G401.6 (cell line): ENCODE data around the gene CHPF2.

Experiments
- FAIRE-seq: peaks from 2 replicates; lab custom pipeline; 2012; peaks lifted over from hg19 to GRCh38; lab: Jason Lieb, UNC

CHPF2 gene

DNA sequence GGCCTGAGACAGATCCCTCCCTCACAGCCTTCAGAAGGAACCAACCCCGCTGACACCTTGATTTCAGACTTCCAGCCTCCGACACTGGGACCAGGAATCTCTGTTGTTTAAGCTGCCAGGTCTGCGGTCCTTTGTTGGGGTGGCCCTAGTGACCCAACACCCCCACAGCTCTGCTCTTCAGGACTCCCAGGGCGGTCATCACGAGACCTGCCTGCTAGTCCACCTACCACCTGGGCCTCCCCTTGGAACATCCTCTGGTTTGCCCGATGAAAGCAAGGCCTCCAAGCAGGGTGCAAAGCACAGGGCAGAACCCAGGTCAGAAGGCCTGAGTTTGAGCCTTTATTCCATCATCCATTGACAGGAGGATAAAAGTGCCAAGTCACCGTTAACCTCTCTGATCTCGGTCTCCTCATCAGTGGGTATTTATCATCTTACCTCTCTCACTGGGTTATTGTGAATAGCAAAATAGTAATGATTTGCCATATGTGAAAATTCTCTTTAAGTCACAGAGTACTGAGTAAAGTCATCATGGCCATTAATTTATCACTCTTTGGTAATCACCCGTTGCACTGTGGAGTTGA lies 33.2 kb downstream of the CHPF2 start:
- no peak for FAIRE-seq

DNA sequence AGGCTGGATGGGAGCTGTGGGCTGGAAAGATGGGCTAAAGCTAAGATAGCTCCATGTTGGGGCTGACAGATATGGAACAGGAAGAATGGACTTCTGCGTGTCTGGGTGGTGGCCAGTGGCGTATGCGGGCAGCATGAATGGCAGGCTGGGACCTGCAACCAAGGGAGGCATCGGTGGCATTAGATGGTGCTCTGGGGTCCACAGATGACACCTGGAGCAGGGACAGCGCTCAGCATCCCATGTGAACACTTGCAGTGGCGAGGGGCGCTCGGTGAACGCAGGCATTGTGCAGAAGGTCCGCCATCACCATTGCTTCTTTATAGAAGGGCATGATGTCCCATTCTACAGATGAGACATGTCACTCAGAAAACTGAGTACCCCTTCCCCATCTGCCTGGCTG lies 37.2 kb downstream of the CHPF2 start:
- FAIRE-seq: no peak

DNA sequence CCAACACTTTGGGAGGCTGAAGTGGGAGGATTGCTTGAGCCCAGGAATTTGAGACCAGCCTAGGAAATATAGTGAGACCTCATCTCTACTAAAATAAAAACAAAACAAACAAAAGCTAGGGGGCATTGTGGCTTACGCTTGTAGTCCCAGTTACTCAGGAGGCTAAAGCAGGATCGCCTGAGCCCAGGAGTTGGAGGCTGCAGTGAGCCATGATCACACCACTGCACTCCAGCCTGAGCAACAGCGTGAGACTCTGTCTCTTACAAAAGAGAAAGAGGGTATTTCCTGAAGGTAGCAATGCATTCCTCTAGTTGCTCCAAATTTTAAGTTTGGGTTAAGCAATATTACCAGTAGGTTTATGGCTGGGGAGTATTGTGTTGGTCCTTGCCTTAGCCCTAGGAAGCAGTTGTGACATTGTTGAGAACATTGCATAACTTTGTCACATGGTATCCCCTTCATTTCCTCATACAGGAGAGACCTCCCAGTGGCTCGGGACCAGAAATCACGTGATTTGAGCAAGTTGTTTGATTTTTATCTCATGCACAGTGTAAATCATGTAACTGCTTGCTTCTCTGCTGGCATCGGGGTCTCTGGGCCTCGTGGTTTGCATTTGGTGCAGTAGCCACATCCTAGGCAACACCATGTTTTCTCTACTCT lies 39.5 kb downstream of the CHPF2 start:
- no peak for FAIRE-seq

DNA sequence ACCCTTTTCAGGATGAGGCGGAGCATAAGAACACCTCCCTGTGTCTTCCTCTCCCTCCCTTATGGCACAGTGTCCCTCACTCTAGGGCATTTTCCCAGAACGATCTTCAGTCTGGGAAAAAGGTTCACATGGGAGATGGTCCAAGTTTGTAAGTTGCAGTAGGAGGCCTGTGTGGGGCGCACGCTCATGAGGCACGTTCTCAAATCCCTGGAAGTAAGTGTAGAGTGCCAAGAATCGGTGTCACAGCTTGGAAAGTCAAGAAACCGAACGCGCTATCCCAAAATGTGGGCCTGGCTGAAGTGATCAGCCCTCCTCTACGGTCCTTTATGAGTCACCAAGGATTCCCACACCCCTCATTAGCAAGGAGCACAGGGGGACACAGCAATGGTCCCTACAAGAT lies 40.1 kb downstream of the CHPF2 start:
- FAIRE-seq: no peak

DNA sequence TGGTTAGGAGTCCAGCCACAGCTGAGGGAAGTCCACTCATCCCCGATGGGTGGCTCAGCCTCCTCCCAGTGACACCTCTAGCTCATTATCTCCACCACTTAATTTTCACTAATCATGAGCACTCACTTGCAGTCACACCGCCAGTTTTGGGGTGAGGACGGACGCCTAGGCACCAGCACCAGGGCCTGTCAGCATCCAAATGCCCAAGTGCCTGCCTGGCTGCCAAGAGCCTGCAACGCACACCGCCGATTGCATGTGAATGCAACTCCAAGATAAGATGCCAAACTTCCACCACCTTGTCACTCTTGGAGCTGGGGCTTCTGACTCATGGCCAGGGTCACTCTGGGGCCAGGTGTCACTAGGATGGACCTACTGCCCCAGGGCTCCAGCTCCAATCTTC lies 40.6 kb downstream of the CHPF2 start:
- FAIRE-seq: no peak

DNA sequence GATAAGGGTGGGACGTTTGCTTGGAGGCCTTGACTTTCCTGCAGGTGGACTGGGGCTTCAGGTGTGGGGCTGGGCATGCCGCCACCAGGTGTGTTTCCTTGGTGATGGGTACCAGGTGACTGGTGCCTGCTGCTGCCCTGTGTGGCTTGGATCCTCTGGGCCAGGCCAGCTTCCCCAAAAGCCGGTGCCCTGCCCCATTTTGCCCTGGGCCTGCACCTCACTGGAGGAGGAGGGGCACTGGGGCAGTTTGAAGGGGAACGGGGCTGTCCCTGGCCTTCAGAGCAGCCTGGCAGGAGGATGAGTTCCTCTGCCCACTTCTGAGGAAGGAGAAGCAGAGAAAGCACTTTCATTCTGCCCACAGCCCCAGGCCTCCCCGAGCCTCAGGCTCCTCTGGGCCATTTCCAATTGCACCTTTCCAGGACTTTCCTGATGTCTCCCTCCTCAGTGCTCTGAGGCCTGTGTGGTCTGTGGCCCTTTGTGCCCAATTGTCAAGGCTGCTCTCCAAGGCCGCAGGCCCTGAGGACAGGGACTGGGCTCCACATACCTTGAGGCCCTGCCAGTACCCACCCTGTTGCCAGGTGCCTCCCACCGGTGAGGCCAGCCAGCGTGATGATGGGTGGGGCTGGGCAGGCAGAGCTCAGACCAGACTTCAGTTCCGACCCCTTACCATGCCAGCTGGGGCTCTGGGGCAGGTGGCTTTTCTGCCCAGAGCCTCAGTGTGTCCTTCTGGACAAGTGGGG lies 41.5 kb downstream of the CHPF2 start:
- FAIRE-seq: no peak

DNA sequence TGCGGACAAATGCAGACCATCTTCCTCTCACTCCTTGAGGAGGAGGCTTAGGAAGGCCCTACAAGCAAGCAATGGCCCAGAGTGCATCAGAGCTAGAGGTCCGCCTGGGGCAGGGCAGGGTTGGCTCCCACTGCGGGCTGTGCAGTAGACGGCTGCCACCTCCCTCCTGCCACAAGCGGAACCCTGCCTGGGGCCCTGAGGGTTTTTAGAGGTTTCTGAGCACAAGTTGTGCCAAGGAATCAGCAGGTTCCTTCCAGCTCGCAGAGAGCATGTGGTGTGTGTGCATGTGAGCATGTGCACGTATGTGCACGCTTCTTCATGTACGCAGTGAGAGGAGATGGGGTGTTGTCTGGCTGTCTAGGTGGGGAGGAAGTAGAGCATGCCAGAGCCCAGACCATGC lies 42.1 kb downstream of the CHPF2 start:
- no peak for FAIRE-seq

DNA sequence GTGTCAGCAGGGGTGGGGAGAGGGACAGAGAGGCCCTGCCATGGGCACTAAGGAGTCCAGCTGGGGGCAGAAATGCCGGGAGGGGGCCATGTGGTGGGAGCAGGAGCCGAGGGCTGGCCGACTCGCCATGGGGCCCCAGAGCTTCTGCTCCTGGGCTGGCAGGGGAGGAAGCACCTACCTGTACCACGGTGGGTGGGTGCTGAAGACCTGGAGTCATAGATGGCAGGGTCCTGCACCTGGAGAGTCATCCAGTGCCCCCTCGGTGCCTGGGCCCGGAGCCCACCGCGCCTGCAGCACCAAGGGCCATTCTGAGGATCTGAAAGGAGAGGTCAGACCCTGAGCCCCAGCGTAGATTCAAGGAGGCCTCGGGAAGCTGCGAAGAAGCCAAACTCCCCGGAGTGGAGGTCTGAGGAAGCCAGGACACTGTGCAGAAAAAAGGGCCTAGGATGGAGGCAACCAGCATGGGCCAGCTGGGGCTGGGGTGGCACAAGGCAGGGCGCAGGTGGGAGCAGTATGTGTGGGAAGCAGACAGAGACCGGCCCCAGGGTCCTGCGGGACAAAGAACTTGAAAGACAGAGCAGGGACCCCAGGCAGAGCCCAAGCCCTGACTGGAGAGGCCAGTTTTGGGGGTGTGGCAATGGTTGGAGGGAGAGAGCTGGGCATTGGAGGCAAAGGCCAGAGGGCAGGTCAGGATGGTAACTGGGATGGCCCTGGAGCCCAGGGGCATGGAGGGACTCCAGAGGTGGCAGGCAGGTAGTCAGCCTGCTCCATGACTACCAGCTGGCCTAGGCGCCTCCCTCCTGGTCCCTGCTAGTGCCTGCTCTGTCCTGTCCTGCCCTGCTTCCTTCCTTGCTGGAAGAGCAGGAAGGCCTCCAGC lies 42.9 kb downstream of the CHPF2 start:
- FAIRE-seq: no peak

DNA sequence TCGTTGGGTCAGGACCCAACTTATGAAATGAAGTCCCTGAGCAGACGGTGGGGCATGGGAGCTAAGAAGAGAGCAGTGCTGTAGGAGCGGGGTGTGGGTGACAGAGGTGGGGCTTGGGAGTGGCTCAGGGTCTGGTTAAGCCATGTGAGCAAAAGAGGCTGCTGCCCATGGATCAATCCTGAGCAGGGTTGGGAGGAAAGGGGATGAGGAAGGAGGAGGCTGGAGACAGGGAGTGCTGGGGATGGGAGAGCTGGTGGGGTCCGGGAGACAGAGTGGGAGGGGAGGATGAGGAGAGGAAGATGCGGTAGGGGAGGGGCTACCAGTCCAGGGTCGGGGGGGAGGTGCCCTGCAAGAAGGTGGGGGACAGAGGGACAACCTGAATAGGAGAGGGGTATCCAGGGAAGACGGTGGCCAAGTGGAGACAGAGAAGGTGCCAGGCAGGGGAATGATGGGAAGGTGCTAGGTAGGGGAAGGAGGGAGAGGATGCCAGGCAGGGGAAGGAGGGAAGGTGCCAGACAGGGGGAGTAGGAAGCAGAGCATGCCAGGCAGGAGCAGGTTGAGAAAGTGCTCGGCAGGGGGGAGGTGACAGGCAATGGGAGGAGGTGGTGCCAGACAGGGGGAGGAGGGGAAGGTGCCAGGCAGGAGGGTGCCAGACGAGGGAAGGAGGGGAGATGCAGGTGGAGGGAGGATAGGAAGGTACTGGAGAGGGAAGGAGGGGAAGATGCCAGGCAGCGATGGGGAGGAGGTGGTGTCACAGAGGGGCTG lies 43.7 kb downstream of the CHPF2 start:
- no peak for FAIRE-seq

DNA sequence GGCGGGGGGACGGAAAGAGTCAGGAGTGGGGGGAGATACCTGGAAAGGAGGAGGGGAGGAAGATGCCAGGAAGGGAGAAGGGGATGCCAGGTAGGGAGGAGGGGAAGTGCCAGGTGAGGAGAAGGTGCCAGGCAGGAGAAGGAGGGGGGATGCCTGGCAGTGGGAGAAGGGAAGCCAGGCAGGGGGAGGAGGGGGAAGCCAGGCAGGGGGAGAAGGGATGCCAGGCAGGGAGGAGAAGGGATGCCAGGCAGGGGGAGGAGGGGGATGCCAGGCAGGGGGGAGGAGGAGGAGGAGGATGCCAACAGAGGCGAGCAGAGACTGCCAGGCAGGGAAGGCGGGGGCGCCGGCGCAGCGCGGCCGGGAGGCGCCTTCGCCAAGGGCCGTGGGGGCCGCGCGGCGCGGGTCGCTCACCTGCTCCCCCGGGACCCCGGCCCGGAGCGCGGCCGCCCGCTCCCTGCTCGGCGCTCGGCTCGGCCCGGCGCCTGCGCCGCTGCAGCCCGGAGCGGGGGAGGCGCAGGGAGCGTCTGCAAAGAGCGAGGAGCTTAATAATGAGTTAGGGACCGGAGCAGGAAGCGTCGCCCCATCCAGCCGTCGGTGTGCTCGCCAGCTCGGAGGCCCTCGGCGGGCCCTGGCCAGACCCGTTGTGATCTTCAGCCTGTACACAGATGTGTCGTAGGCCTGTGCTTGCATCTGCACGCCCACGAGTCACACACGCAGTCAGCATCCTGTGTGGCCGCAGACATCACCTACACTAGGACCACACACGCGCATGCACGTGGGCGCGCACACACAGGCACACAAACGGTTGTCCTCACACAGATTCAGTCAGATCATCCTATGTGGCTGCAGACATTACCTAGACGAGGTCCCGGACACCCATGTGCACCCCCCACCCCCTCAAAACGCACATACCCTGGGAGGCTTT lies 44.6 kb downstream of the CHPF2 start:
- FAIRE-seq: no peak

DNA sequence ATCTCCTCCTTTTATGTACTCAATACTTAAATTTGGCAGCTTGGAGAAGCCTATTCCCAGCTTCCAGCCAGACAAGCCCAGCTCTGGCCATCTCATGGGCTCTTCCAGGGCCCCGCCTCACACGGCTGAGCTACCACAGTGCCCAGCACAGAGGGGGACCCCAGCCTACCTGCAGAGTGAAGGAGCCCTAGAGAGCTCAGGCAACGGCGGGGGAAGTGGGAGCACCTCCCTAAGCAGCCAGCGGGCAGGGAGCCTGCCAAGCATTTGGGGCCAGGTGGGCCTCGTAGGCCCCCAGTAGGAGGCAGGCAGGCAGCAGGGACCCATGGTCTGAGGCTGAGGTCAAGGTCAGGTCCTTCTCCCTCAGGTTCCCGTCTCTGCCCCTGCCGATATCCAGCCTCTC lies 45.3 kb downstream of the CHPF2 start:
- FAIRE-seq: no peak

DNA sequence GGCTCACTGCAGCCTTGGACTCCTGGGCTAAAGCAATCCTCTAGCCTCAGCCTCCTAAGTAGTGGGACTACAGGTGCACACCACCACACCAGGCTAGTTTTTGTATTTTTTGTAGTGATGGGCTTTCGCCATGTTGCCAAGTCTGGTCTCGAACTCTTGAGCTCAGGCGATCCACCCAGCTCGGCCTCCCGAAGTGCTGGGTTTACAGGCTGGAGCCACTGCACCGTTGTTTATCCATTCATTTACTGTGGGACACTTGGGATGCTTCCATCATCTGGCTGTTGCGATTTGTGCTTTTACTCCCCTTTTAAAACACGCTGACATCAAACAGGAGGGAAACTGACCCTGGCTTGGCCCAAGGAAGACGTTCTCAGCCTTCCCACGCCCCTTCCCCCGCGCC lies 46.7 kb downstream of the CHPF2 start:
- no peak for FAIRE-seq

DNA sequence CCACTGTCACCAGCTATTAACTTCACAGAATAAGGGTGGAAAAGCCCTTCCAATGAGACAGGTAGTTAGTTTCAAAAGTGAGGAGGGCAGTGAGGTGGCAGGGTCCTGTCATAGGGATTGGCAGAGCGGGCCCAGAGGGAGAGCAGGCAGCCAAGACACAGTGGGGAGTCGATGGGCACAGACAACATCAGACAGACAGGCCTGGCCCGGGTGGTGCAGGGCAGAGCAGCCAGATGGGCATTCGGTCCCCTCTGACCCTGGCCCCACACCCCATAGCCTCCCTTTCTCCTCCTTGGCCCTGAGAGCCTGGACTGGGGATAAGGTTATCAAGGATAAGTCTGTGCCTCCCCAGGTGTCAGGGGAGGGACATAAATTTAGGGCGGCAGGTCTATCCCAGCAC lies 47.6 kb downstream of the CHPF2 start:
- no peak for FAIRE-seq

DNA sequence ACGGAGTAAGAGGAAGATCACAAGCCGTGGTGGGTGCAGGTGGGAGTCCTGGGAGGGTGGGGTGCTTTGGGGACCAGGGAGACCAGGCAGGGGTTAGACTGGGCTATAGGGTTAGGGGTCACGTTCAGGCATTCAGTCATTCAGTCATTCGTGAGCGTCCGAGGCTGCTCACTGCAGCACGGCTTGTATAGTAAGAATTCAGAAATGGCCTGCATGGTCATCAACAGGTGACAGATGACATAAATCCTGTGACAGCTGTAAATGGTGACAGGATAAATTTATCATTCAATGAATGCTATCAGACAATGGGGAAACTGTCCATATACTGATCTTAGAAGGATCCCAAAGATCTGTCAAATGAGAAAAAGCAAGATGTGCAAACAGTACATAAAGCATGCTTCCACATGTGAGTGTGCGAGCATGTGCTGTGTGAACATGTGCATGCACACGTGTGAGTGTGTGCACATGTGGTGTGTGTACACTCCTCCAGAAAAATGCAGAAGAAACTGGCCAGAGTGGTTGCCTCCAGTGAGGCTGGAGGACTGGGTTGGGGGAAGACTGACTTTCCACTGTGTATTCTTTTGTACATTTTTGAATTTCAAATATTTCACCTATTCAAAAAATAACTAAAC lies 48.2 kb downstream of the CHPF2 start:
- no peak for FAIRE-seq

DNA sequence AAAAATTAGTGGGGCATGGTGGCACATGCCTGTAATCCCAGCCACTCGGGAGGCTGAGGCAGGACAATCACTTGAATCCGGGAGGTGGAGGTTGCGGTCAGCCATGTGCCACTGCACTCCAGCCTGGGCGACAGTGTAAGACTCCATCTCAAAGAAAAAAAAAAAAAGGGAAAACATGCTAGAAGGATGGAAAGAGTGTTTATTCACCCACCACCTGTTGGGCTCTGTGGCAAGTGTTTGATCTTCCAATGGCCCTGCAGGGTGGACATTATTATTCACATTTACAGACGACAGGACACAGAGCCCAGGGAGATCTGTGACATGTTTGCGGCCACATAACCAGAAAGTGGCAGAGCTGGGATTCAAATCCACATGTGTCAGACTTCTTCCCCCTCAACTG lies 49.4 kb downstream of the CHPF2 start:
- no peak for FAIRE-seq

DNA sequence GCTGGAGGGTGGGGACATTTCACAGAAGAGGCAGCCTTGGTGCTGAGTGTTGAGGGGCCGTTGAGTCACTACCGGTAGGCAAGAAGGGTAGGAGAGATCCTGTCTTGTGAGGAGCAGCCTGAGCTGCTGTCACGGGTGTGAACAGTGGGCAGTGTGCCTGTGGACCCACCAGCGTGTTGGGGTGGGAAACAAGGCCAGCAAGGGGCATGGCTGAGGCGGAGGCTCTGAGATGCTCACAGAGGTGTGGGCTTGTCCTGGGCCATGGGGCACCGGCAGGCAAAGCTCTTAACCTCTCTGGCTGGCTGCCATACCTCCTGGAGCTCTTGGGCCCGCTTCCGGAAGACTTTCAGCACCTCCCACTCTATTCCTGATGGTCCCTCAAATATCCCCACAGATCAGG lies 49.8 kb downstream of the CHPF2 start:
- FAIRE-seq: no peak

DNA sequence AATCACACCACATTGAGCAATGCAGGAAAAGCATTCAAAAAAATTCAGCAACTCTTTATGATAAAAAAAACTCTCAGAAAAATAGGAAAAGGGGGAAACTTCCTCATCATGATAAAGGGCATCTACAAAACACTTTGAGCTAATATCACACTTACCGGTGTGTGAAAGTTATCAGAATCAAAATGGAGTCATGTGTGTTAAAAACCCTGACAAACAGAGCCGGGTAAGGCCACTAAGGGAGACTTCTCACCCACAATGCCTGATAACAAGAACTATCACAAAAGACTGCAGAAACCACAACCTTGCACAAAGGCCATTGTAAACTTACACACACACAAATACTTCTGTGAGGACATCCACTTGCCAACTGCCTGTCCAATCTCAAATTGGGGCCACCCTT lies 51.0 kb downstream of the CHPF2 start:
- FAIRE-seq: no peak

DNA sequence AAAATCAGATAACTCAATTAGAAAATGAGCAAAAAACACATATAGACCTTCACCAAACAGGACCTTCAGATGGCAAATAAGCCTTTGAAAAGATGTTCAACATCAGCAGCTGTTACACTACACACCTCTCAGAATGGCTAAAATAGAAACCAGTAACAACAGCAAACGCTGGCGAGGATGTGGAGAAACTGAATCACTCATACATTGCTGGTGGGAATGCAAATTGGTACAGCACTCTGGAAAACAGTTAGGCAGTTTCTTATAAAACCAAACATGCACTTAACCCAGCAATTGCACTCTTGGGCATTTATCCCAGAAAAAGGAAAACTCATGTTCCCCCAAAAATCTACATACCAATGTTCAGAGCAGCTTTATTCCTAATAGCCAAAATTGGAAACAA lies 53.9 kb downstream of the CHPF2 start:
- FAIRE-seq: no peak
